ENCODE data around the gene MYBPC3.
A peak's percentile ranks its signal among the peaks of the same experiment; 100 is the strongest.
"Not testable (repeated sequence)": the region's sequence is repeated elsewhere in the genome, so short reads cannot be mapped to it uniquely, and the experiment has no call there.

Gene MYBPC3

GRCh38 chr11:47340980-47341775 is 11.3 kb downstream of the MYBPC3 start:
- Mint-ChIP-seq H3K4me3 (no peak overlapping the region), H3K27me3 (no peaks in the 10 kb centered on the region), H3K4me1 (ENCODE audit: low read depth) (no peaks in the 10 kb centered on the region), H3K9me3 (ENCODE audit: low read depth) (no peaks in the 10 kb centered on the region), H3K27ac (no peak overlapping the region), H3K36me3 (no peaks in the 10 kb centered on the region)

- Mint-ChIP-seq H3K36me3 (no peaks in the 10 kb centered on the region), H3K4me1 (ENCODE audit: low read depth) (no peaks in the 10 kb centered on the region), H3K27me3 (no peaks in the 10 kb centered on the region), H3K4me3 (no peak overlapping the region), H3K27ac (no peak overlapping the region), H3K9me3 (ENCODE audit: low read depth) (no peaks in the 10 kb centered on the region)
Observed at GRCh38 chr11:47340010-47340409, 12.5 kb downstream of the MYBPC3 start.

GRCh38 chr11:47338396-47339241 is 13.9 kb downstream of the MYBPC3 start:
- H3K9me3 Mint-ChIP-seq (ENCODE audit: low read depth): no peaks in the 10 kb centered on the region
- H3K4me3 Mint-ChIP-seq: no peak overlapping the region
- no peaks in the 10 kb centered on the region for H3K27me3 Mint-ChIP-seq
- H3K36me3 Mint-ChIP-seq: no peaks in the 10 kb centered on the region
- no peaks in the 10 kb centered on the region for H3K4me1 Mint-ChIP-seq (ENCODE audit: low read depth)
- no peak overlapping the region for H3K27ac Mint-ChIP-seq

- no peaks in the 10 kb centered on the region for H3K36me3 Mint-ChIP-seq
- no peaks in the 10 kb centered on the region for H3K27me3 Mint-ChIP-seq
- no peaks in the 10 kb centered on the region for H3K4me1 Mint-ChIP-seq (ENCODE audit: low read depth)
- no peaks in the 10 kb centered on the region for H3K9me3 Mint-ChIP-seq (ENCODE audit: low read depth)
- no peak overlapping the region for H3K4me3 Mint-ChIP-seq
- H3K27ac Mint-ChIP-seq: no peak overlapping the region
Observed at GRCh38 chr11:47337229-47337924, 15.1 kb downstream of the MYBPC3 start.

- H3K27ac Mint-ChIP-seq: no peak overlapping the region
- no peaks in the 10 kb centered on the region for H3K9me3 Mint-ChIP-seq (ENCODE audit: low read depth)
- no peaks in the 10 kb centered on the region for H3K36me3 Mint-ChIP-seq
- no peaks in the 10 kb centered on the region for H3K4me1 Mint-ChIP-seq (ENCODE audit: low read depth)
- H3K27me3 Mint-ChIP-seq: no peaks in the 10 kb centered on the region
- no peak overlapping the region for H3K4me3 Mint-ChIP-seq
Observed at GRCh38 chr11:47336595-47336994, 15.9 kb downstream of the MYBPC3 start.

- Mint-ChIP-seq H3K27ac (no peak overlapping the region), H3K9me3 (ENCODE audit: low read depth) (no peaks in the 10 kb centered on the region), H3K36me3 (no peaks in the 10 kb centered on the region), H3K27me3 (no peaks in the 10 kb centered on the region), H3K4me3 (no peak overlapping the region), H3K4me1 (ENCODE audit: low read depth) (no peaks in the 10 kb centered on the region)
Observed at GRCh38 chr11:47335733-47336132, 16.8 kb downstream of the MYBPC3 start.

GRCh38 chr11:47334699-47335411 is 17.6 kb downstream of the MYBPC3 start:
- not testable (repeated sequence) for H3K4me3 Mint-ChIP-seq; H3K27me3 Mint-ChIP-seq; H3K4me1 Mint-ChIP-seq (ENCODE audit: low read depth); H3K27ac Mint-ChIP-seq; H3K36me3 Mint-ChIP-seq; H3K9me3 Mint-ChIP-seq (ENCODE audit: low read depth)

- Mint-ChIP-seq H3K4me1 (ENCODE audit: low read depth) (no peaks in the 10 kb centered on the region), H3K4me3 (no peak overlapping the region), H3K9me3 (ENCODE audit: low read depth) (no peaks in the 10 kb centered on the region), H3K27me3 (no peaks in the 10 kb centered on the region), H3K27ac (no peak overlapping the region), H3K36me3 (no peaks in the 10 kb centered on the region)
Observed at GRCh38 chr11:47333886-47334443, 18.5 kb downstream of the MYBPC3 start.

GRCh38 chr11:47333526-47333845 is 19.0 kb downstream of the MYBPC3 start:
- Mint-ChIP-seq H3K4me1 (ENCODE audit: low read depth) (no peaks in the 10 kb centered on the region), H3K27ac (no peak overlapping the region), H3K9me3 (ENCODE audit: low read depth) (no peaks in the 10 kb centered on the region), H3K27me3 (no peaks in the 10 kb centered on the region), H3K36me3 (no peaks in the 10 kb centered on the region), H3K4me3 (no peak overlapping the region)

GRCh38 chr11:47332791-47333525 is 19.5 kb downstream of the MYBPC3 start:
- H3K27me3 Mint-ChIP-seq: no peaks in the 10 kb centered on the region
- no peak overlapping the region for H3K4me3 Mint-ChIP-seq
- no peaks in the 10 kb centered on the region for H3K4me1 Mint-ChIP-seq (ENCODE audit: low read depth)
- H3K27ac Mint-ChIP-seq: no peak overlapping the region
- H3K36me3 Mint-ChIP-seq: no peaks in the 10 kb centered on the region
- no peaks in the 10 kb centered on the region for H3K9me3 Mint-ChIP-seq (ENCODE audit: low read depth)

- no peak overlapping the region for H3K4me3 Mint-ChIP-seq
- no peaks in the 10 kb centered on the region for H3K36me3 Mint-ChIP-seq
- H3K27me3 Mint-ChIP-seq: no peaks in the 10 kb centered on the region
- H3K4me1 Mint-ChIP-seq (ENCODE audit: low read depth): no peaks in the 10 kb centered on the region
- no peaks in the 10 kb centered on the region for H3K9me3 Mint-ChIP-seq (ENCODE audit: low read depth)
- peak overlapping the region; percentile 28 for H3K27ac Mint-ChIP-seq
Observed at GRCh38 chr11:47332303-47332711, 20.2 kb downstream of the MYBPC3 start.

GRCh38 chr11:47331454-47332302 is 20.8 kb downstream of the MYBPC3 start:
- Mint-ChIP-seq H3K27me3 (no peaks in the 10 kb centered on the region), H3K4me1 (ENCODE audit: low read depth) (no peaks in the 10 kb centered on the region), H3K27ac (peak overlapping the region; percentile 28), H3K9me3 (ENCODE audit: low read depth) (no peaks in the 10 kb centered on the region), H3K36me3 (no peaks in the 10 kb centered on the region), H3K4me3 (no peak overlapping the region)
